AG09319 (cell line): Measurements from ENCODE around the gene CPZ.

Source experiments
- DNase-seq: peaks from one replicate; pipeline ENCODE4 v3.0.0-alpha.2; 2010; ENCODE audit warnings: low read depth; ENCODE audit errors: extremely low read depth
- CTCF ChIP-seq: IDR thresholded peaks from 2 replicates; pipeline ENCODE4 v1.5.1; 2011; ENCODE audit warnings: low read depth, mild to moderate bottlenecking, inconsistent platforms, low read length, moderate library complexity

The CPZ gene

DNA sequence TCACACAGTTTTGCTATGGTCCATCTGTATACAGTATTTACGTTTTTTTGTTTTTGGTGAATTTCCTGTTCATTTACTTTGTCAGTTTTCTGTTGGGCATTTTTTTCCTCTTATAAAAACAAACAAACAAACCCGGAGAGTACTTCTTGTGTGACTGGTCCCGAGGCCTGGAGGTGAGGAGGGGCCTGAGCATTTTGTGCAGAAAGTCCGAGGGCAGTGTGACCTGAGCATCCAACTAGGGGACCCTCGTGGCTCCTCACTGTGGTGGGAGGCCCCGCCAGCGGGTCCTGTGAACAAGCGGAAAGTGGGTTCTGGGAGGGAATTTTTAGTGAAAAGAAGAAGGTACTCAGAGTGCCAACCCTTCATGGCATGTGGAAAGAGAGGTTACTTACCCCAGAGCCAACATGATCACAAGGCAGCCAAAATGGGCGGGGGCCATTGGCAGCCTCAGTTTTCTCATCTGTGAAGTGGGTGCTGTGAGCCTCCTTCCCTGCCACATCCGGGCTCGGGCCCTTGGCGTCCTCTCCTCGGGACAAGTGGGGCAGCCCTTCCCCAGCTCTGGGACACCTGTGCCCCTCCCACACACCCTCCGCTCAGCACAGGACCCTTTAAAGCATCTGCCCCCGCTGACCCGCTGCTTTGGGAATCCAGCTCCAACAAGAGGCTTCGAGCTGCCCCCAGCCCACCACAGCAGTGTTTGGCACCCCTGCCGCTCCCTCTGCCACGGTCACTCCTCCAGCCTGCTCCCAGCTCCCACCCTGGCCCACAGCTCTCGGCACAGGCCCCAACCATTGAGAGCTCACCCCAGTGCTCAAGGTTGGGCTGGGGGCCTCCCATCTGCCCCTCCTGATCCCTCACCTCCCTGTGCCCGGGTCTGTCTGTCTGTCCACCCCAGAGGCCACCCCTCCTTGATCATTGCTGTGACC, 35.2 kb upstream of the CPZ start:
- no peak for TF ChIP-seq CTCF
- no peak for DNase-seq

DNA sequence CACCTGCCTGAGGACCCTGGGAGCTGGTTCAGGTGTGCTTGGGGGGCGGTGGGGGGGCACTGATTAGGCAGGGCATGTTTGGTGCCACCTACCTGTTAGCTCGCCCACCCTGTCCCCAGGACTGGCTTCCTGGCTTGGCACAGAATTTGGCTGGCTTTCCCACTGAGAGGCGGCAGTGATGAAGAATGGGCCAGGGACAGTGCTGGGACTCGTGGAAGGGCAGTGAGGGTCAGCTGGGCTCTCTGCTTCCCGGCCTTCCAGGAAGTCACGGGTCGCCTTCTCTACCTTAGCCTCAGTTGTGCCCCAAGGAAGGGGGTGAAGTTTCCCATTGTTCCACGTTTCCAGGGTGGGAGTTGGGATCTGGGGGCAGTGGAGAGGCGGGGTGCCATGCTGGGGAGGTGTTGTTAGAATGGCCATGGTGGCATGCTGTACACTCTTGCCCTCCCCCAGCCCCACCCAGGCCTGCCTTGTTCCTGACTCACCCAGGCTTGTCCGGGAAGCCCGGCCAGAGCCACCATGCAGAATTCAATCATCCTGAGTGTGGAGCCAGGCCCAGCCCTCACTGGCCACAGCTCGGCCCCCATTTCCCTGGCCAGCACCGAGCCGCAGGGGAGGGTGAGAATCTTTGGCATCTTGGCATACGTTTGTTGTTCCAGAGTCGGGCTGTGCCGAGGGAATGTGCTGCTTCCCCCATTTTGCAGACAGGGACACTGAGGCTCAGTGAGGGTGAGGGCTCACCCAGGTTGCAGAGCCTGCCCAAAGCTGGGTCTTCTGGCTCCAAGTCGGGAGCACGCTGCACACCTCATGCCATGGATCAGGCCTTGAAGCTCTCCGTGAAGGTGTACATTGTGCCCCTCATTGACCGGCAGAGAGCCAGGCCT, 34.2 kb upstream of the CPZ start:
- no peak for TF ChIP-seq CTCF
- DNase-seq, result no peak

GRCh38 chr4:8559011-8559410, 33.6 kb upstream of the CPZ start:
- no peak for TF ChIP-seq CTCF
- no peak for DNase-seq

- no peak for DNase-seq
These were observed 32.9 kb upstream of the CPZ start for GRCh38 chr4:8559524-8560264.

DNA sequence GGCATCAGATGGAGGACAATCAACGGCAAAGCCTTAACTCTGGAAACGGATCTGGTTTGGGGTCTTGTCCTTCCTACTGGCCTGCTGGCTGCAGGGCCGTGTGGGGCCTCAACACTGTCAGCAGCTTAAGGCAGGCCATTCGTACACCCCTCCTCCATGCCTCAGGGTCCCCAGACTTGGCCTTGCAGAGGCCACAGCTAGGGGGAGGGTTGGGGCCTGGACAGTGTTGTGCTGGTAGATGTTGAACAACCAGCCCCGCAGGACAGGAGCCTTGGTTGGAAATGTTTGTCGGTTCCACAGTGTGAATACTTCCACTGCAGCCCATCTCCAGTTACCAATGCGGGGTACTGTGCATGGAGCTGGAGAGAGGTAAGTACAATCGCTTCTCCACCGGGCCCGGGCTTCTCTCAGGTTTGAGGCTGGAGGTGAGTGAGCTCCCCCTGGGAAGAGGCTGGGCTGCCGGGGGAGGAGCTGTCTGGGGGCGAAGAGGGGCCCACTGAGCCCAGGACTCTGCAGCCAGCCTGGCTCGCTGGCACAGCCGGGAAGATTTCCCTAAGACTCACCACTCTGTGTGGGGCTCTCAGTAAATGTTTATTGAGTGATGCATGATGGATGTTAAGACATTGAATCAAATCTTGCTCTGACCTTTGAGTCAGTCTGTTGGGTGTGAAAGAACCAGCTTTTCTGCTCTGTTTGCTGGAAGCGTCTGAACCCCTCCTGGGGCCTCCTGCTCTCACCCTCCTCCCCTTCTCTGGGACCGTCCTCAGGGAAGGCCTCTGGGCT, 32.1 kb upstream of the CPZ start:
- DNase-seq, result no peak
- no peak for TF ChIP-seq CTCF

More at GRCh38 chr4:8559524-8560264, 32.9 kb upstream of the CPZ start:
- TF ChIP-seq CTCF, result no peak

DNA sequence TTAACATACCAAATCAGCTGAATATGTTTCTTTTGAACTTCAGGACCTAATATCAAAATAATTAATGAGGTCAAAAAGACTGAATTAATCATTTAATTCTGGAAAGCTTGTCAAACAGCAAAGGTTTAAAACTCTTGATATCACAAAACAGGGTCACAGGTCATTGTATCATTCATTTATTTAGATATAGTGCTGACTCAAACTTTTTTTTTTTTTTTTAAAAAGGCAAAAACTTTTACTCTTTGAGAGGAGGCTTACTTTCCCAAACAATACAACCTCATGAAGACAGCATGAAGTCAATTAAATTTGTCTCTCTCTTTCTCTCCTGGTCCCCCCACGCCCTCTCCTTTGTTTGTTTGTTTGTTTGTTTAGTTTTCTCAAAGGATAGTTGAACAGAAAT, 28.0 kb upstream of the CPZ start:
- TF ChIP-seq CTCF, result no peak
- no peak for DNase-seq
